Mammary epithelial cell (primary cell): ENCODE data around the gene TDRD9.

Experiments
- CTCF ChIP-seq, 2 donors: IDR thresholded peaks in 1 of 2; conservative IDR thresholded peaks in 1 of 2; 2 replicates each; pipeline ENCODE4 v1.5.1; 2011 to 2012; ENCODE audit warnings: inconsistent platforms in 2 of 2, low read length in 2 of 2, mild to moderate bottlenecking in 2 of 2, control low read depth in 1 of 2, low read depth in 1 of 2; ENCODE audit not compliant: insufficient read depth in 1 of 2; ENCODE audit errors: extremely low read depth in 1 of 2
- EZH2 ChIP-seq: IDR thresholded peaks from 2 replicates; pipeline ENCODE4 v1.6.1; 2012; ENCODE audit warnings: low read length, inconsistent platforms, borderline replicate concordance

GRCh38 chr14:103916636-103917262, 11.5 kb upstream of the TDRD9 start:
- TF ChIP-seq CTCF (conservative IDR thresholded peaks at IDR 0.05 in 1 of 2, IDR thresholded peaks at IDR 0.05 in 1 of 2; ENCODE audit: extremely low read depth in 1 of 2, insufficient read depth in 1 of 2, low read depth in 1 of 2, low read length in 2 of 2) (no peak), EZH2 (no peak)
